GM21447 (cell line): Measurements from ENCODE around the gene LHX5.
"Not testable (repeated sequence)": the region's sequence is repeated elsewhere in the genome, so short reads cannot be mapped to it uniquely, and the experiment has no call there.

ENCODE experiments used
- ATAC-seq: cut with Tn5 transposase; IDR thresholded peaks from one replicate; pipeline ENCODE4 v1.9.1; 2021; ENCODE audit not compliant: unreplicated experiment

Gene LHX5

GRCh38 chr12:113471619-113472171 is at the start of gene LHX5:
Gene LHX5 (minus strand): TSS chr12:113471871. CDS start chr12:113471498, 373 bp downstream.
- ATAC-seq, result no peak

- ATAC-seq, result no peak
Observed at GRCh38 chr12:113519464-113520307, 48.0 kb upstream of the LHX5 start.

- no peak for ATAC-seq
Observed at GRCh38 chr12:113515082-113515856, 43.6 kb upstream of the LHX5 start.

GRCh38 chr12:113514602-113515001 is 42.9 kb upstream of the LHX5 start:
- no peak for ATAC-seq

- no peak for ATAC-seq
Observed at GRCh38 chr12:113512568-113512967, 40.9 kb upstream of the LHX5 start.

- ATAC-seq, result no peak
Observed at GRCh38 chr12:113506867-113507266, 35.2 kb upstream of the LHX5 start.

GRCh38 chr12:113505941-113506340 is 34.3 kb upstream of the LHX5 start:
- ATAC-seq, result no peak

GRCh38 chr12:113504917-113505316 is 33.2 kb upstream of the LHX5 start:
- no peak for ATAC-seq

GRCh38 chr12:113500782-113501311 is 29.2 kb upstream of the LHX5 start:
- no peak for ATAC-seq

GRCh38 chr12:113500306-113500675 is 28.6 kb upstream of the LHX5 start:
- no peak for ATAC-seq

GRCh38 chr12:113498490-113498889 is 26.8 kb upstream of the LHX5 start:
- ATAC-seq, result no peak

GRCh38 chr12:113497693-113498092 is 26.0 kb upstream of the LHX5 start:
- no peak for ATAC-seq

GRCh38 chr12:113495941-113496340 is 24.3 kb upstream of the LHX5 start:
- ATAC-seq, result not testable (repeated sequence)

- no peak for ATAC-seq
Observed at GRCh38 chr12:113488322-113488721, 16.7 kb upstream of the LHX5 start.

- no peak for ATAC-seq
Observed at GRCh38 chr12:113486722-113487121, 15.1 kb upstream of the LHX5 start.

GRCh38 chr12:113485330-113485729 is 13.7 kb upstream of the LHX5 start:
- ATAC-seq, result no peak

- no peak for ATAC-seq
Observed at GRCh38 chr12:113482334-113482733, 10.7 kb upstream of the LHX5 start.

GRCh38 chr12:113480336-113480971 is 8.8 kb upstream of the LHX5 start:
- ATAC-seq, result no peak

GRCh38 chr12:113479590-113480335 is 8.1 kb upstream of the LHX5 start:
- no peak for ATAC-seq

- ATAC-seq, result no peak
Observed at GRCh38 chr12:113479216-113479589, 7.5 kb upstream of the LHX5 start.
